ENCODE measurements around the gene FXN.
A peak's percentile ranks its signal among the peaks of the same experiment; 100 is the strongest.

FXN gene

GRCh38 chr9:69143291-69143690 is 107.7 kb downstream of the FXN start:
- DNase-seq (ENCODE audit: low spot score): no peak

GRCh38 chr9:69145144-69145715 is 109.7 kb downstream of the FXN start:
- DNase-seq (ENCODE audit: low spot score): peak; percentile 71

- DNase-seq (ENCODE audit: low spot score): no peak
Measured at GRCh38 chr9:69147041-69147834, 111.7 kb downstream of the FXN start.

- peak; percentile 44 for DNase-seq (ENCODE audit: low spot score)
Measured at GRCh38 chr9:69149321-69149807, 113.8 kb downstream of the FXN start.
